GM18861 (cell line): ENCODE data around the gene CSNK1D.

ENCODE experiments used
- ATAC-seq: cut with Tn5 transposase; IDR thresholded peaks from one replicate; pipeline ENCODE4 v1.9.1; 2021; ENCODE audit not compliant: unreplicated experiment

The CSNK1D gene

GRCh38 chr17:82253179-82253544, 20.3 kb downstream of the CSNK1D start:
- ATAC-seq = no peak

- no peak for ATAC-seq
These were observed 20.9 kb downstream of the CSNK1D start for GRCh38 chr17:82252511-82253178.

- ATAC-seq = no peak
These were observed 22.5 kb downstream of the CSNK1D start for GRCh38 chr17:82250868-82251500.

- ATAC-seq = no peak
These were observed 23.5 kb downstream of the CSNK1D start for GRCh38 chr17:82249896-82250581.

- no peak for ATAC-seq
These were observed 24.5 kb downstream of the CSNK1D start for GRCh38 chr17:82248815-82249674.

GRCh38 chr17:82247856-82248671, 25.4 kb downstream of the CSNK1D start:
- no peak for ATAC-seq

- ATAC-seq = no peak
These were observed 26.2 kb downstream of the CSNK1D start for GRCh38 chr17:82247182-82247823.

- ATAC-seq = no peak
These were observed 26.9 kb downstream of the CSNK1D start for GRCh38 chr17:82246365-82247181.

GRCh38 chr17:82246040-82246364, 27.5 kb downstream of the CSNK1D start:
- no peak for ATAC-seq

GRCh38 chr17:82245134-82246039, 28.1 kb downstream of the CSNK1D start:
- no peak for ATAC-seq

- ATAC-seq = no peak
These were observed 28.9 kb downstream of the CSNK1D start for GRCh38 chr17:82244413-82245133.

GRCh38 chr17:82243648-82244412, 29.7 kb downstream of the CSNK1D start:
- ATAC-seq = no peak

- no peak for ATAC-seq
These were observed 30.4 kb downstream of the CSNK1D start for GRCh38 chr17:82242977-82243647.

- no peak for ATAC-seq
These were observed 30.9 kb downstream of the CSNK1D start for GRCh38 chr17:82242698-82242976.

GRCh38 chr17:82241926-82242697, 31.4 kb downstream of the CSNK1D start:
- ATAC-seq = no peak
